CD14-positive monocyte (primary cell): ENCODE measurements around the gene SFTPB. TPM values are rescaled to one million over a fixed set of nuclear protein-coding genes. Genes with fewer than 3 reads are reported as not detected.
A peak's percentile ranks its signal among the peaks of the same experiment; 100 is the strongest.
"Not testable (repeated sequence)": the region's sequence is repeated elsewhere in the genome, so short reads cannot be mapped to it uniquely, and the experiment has no call there.

Experiments
- DNase-seq, 3 donors: peaks; one replicate each; pipeline ENCODE4 v3.0.0-alpha.2; 2011 to 2022
- H2AFZ ChIP-seq: 2 replicates; pipeline ENCODE4 v1.6.0; 2012; ENCODE audit warnings: mild to moderate bottlenecking, low read depth, low read length, inconsistent platforms; ENCODE audit not compliant: insufficient read depth, poor library complexity, severe bottlenecking
- H3K27ac ChIP-seq, 2 donors: 1 replicate in 1 of 2; 2 replicates in 1 of 2; pipeline ENCODE4 v1.5.1; 2012 to 2013; ENCODE audit warnings: low read length in 2 of 2, control low read depth in 1 of 2, inconsistent platforms in 1 of 2, low read depth in 1 of 2, mild to moderate bottlenecking in 1 of 2
- H3K27me3 ChIP-seq, 2 donors: one replicate each; pipeline versions ENCODE4 v1.6.0 to v1.6.1; 2011 to 2013; ENCODE audit warnings: low read length in 2 of 2; ENCODE audit not compliant: control insufficient read depth in 2 of 2, insufficient read depth in 2 of 2
- H3K36me3 ChIP-seq, 2 donors: replicated peaks in 1 of 2; 1 replicate in 1 of 2; 2 replicates in 1 of 2; pipeline versions ENCODE4 v1.5.1 to v1.6.1; 2012 to 2013; ENCODE audit warnings: low read length in 2 of 2, control low read depth in 1 of 2, inconsistent platforms in 1 of 2, mild to moderate bottlenecking in 1 of 2; ENCODE audit not compliant: insufficient read depth in 2 of 2, control insufficient read depth in 1 of 2
- H3K4me1 ChIP-seq, 2 donors: 1 replicate in 1 of 2; 2 replicates in 1 of 2; pipeline versions ENCODE4 v1.5.1 to v1.6.1; 2012 to 2013; ENCODE audit warnings: low read length in 2 of 2, control low read depth in 1 of 2, inconsistent platforms in 1 of 2, mild to moderate bottlenecking in 1 of 2, moderate library complexity in 1 of 2; ENCODE audit not compliant: insufficient read depth in 2 of 2, control insufficient read depth in 1 of 2
- H3K4me2 ChIP-seq: replicated peaks from 2 replicates; pipeline ENCODE3; 2012; ENCODE audit warnings: low read length, moderate library complexity, mild to moderate bottlenecking; ENCODE audit not compliant: poor library complexity, severe bottlenecking; ENCODE audit errors: extremely low read depth
- H3K4me3 ChIP-seq, 3 experiments: fragments of 200-600 bp in 1 of 3; sonication (generic) in 1 of 3; replicated peaks in 1 of 3; 1 replicate in 2 of 3; 2 replicates in 1 of 3; pipeline ENCODE4 v1.5.1; 2011 to 2013; ENCODE audit warnings: low read length in 3 of 3, mild to moderate bottlenecking in 3 of 3, control low read depth in 2 of 3, low read depth in 2 of 3, inconsistent platforms in 1 of 3, moderate library complexity in 1 of 3
- H3K79me2 ChIP-seq: 2 replicates; pipeline ENCODE4 v1.6.0; 2012; ENCODE audit warnings: mild to moderate bottlenecking, control low read depth, inconsistent platforms, low read length, moderate library complexity; ENCODE audit not compliant: insufficient read depth
- H3K9ac ChIP-seq: 2 replicates; pipeline ENCODE4 v1.6.0; 2017; ENCODE audit warnings: low read length, mild to moderate bottlenecking; ENCODE audit not compliant: insufficient read depth, poor library complexity, severe bottlenecking
- H3K9me3 ChIP-seq, 2 donors: replicated peaks in 1 of 2; 1 replicate in 1 of 2; 2 replicates in 1 of 2; pipeline versions ENCODE4 v1.5.1 to v1.6.1; 2012 to 2013; ENCODE audit warnings: low read length in 2 of 2, control low read depth in 1 of 2; ENCODE audit not compliant: control insufficient read depth in 1 of 2, insufficient read depth in 1 of 2
- H4K20me1 ChIP-seq: 2 replicates; pipeline ENCODE4 v1.6.0; 2012; ENCODE audit warnings: mild to moderate bottlenecking, low read length, control low read depth, moderate library complexity; ENCODE audit not compliant: insufficient read depth
- H3K27ac Mint-ChIP-seq, 7 donors: one replicate each; pipeline ENCODE4 v1.8.0; 2020; ENCODE audit warnings: mild to moderate bottlenecking in 7 of 7, mixed read lengths in 7 of 7, moderate library complexity in 6 of 7, inconsistent platforms in 2 of 7
- H3K27me3 Mint-ChIP-seq, 3 donors: one replicate each; pipeline ENCODE4 v1.8.0; 2021 to 2022; ENCODE audit warnings: low read depth in 3 of 3, mild to moderate bottlenecking in 3 of 3, mixed read lengths in 3 of 3, moderate library complexity in 3 of 3, inconsistent platforms in 1 of 3
- H3K36me3 Mint-ChIP-seq, 2 donors: one replicate each; pipeline ENCODE4 v1.8.0; 2020; ENCODE audit warnings: mixed read lengths in 2 of 2, inconsistent platforms in 1 of 2, mild to moderate bottlenecking in 1 of 2
- H3K4me1 Mint-ChIP-seq: one replicate; pipeline ENCODE4 v1.8.0; 2020; ENCODE audit warnings: mild to moderate bottlenecking, mixed read lengths
- H3K4me3 Mint-ChIP-seq, 2 donors: one replicate each; pipeline ENCODE4 v1.8.0; 2020; ENCODE audit warnings: mild to moderate bottlenecking in 2 of 2, mixed read lengths in 2 of 2, moderate library complexity in 1 of 2
- H3K9me3 Mint-ChIP-seq, 7 donors: one replicate each; pipeline ENCODE4 v1.8.0; 2020 to 2022; ENCODE audit warnings: mixed read lengths in 7 of 7, mild to moderate bottlenecking in 6 of 7, moderate library complexity in 6 of 7, inconsistent platforms in 2 of 7
- CTCF ChIP-seq: fragments of 200-600 bp; IDR thresholded peaks from one replicate; pipeline ENCODE4 v1.8.0; 2022; ENCODE audit warnings: antibody characterized with exemption, mild to moderate bottlenecking
- WGBS: methylation state at CpG from one replicate; pipeline ENCODE4 v1.1.5; 2013; ENCODE audit warnings: missing lambda C conversion rate; ENCODE audit not compliant: insufficient coverage; 5-methylcytosine and 5-hydroxymethylcytosine counted together
- intact Hi-C, 2 donors: fragments of 100-400 bp; cut with micrococcal nuclease; formaldehyde crosslinking; loops; one replicate each; pipeline versions ENCODE4 v1.15.0 to v1.15.1; 2023
- polyA plus RNA-seq, 3 donors: library from polyadenylated mRNA; depleted of rRNA in 1 of 3; unstranded in 2 of 3; stranded (reverse) in 1 of 3; fragments of 300-500 nt in 2 of 3; fragments of >200 nt in 1 of 3; fragmentation: Illumina TruSeq in 2 of 3; gene quantifications; 1 replicate in 2 of 3; 2 replicates in 1 of 3; pipeline ENCODE4 v1.2.3, GENCODE V29; 2012 to 2021

Gene SFTPB
- polyA plus RNA-seq, 3 donors = 0.18 to 0.47 TPM; not detected in 1

- Histone ChIP-seq H3K79me2 (no peaks in the 10 kb centered on the region), H3K36me3 (peaks cover 14 to 17% of the 10 kb centered on the region in 2 donors), H3K27ac (no peak overlapping the region), H2AFZ (no peak overlapping the region), H4K20me1 (no peaks in the 10 kb centered on the region), H3K4me1 (peaks cover 7 to 12% of the 10 kb centered on the region in 2 donors), H3K4me3 (no peak overlapping the region), H3K9ac (peak overlapping the region; percentile 27), H3K4me2 (no peak overlapping the region), H3K9me3 (no peaks in the 10 kb centered on the region), H3K27me3 (no peaks in the 10 kb centered on the region)
- no peak for DNase-seq
- Mint-ChIP-seq H3K27me3 (no peaks in the 10 kb centered on the region), H3K27ac (peak overlapping the region in 1 of 7 donors; percentile 77), H3K4me3 (no peak overlapping the region), H3K36me3 (peaks cover 25 to 40% of the 10 kb centered on the region in 2 donors), H3K9me3 (peaks cover 0 to 2% (median 0%) of the 10 kb centered on the region in 7 donors), H3K4me1 (peaks cover 13% of the 10 kb centered on the region)
- TF ChIP-seq CTCF = no peak
- intact Hi-C loops = no loop called here
- 58% methylated on average over 11 of the region's 14 CpGs for WGBS
These were observed 6.7 kb downstream of the SFTPB start for GRCh38 chr2:85661139-85661858.

DNA sequence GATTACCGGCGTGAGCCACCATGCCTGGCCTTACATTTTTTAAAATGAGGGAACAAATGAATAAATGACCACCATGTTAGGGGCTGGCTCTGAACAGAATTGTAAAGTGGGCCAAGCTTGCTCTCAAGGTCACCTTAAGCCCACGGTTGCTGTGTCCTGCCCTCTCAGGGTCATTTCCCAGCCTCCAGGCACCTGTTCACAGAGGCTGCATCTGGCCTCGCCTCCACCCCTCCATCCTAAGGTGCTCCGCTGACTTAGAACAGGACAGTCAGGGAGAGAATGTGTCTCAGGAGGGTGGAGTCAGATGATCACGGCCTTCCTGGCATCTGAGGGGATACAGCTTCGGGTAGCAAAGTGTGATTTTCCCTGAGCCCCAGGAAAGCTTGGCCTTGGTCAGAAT, 7.3 kb downstream of the SFTPB start:
- DNase-seq = no peak
- Histone ChIP-seq H3K27me3 (no peaks in the 10 kb centered on the region), H2AFZ (no peak overlapping the region), H3K27ac (no peak overlapping the region), H3K9ac (no peak overlapping the region), H3K4me1 (peaks cover 2 to 7% of the 10 kb centered on the region in 2 donors), H3K9me3 (no peaks in the 10 kb centered on the region), H3K36me3 (peaks cover 20 to 23% of the 10 kb centered on the region in 2 donors), H3K79me2 (no peaks in the 10 kb centered on the region), H4K20me1 (no peaks in the 10 kb centered on the region), H3K4me3 (no peak overlapping the region), H3K4me2 (no peak overlapping the region)
- 82% methylated on average over 3 of the region's 7 CpGs for WGBS
- intact Hi-C loops = no loop called here
- peaks cover 7% of the 10 kb centered on the region for H3K4me1 Mint-ChIP-seq
- peaks cover 31 to 45% of the 10 kb centered on the region in 2 donors for H3K36me3 Mint-ChIP-seq
- H3K4me3 Mint-ChIP-seq = no peak overlapping the region
- H3K27me3 Mint-ChIP-seq = no peaks in the 10 kb centered on the region
- no peak for TF ChIP-seq CTCF
- H3K9me3 Mint-ChIP-seq = peaks cover 0 to 2% (median 0%) of the 10 kb centered on the region in 7 donors
- H3K27ac Mint-ChIP-seq = no peak overlapping the region

DNA sequence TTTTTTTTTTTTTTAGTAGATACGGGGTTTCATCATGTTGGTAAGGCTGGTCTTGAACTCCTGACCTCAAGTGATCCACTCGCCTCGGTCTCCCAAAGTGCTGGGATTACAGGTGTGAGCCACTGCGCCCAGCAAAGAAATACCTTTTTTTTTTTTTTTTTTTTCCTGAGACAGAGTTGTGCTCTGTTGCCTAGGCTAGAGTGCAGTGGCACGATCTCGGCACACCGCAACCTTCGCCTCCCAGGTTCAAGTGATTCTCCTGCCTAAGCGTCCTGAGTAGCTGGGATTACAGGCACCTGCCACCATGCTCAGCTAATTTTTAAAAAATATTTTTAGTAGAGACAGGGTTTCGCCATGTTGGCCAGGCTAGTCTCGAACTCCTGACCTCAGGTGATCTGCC, 7.7 kb downstream of the SFTPB start:
- 100% methylated on average over 5 of the region's 11 CpGs for WGBS

More for the DNA sequence above, 7.7 kb downstream of the SFTPB start:
- H3K4me1 Mint-ChIP-seq, DNase-seq, H3K4me2 ChIP-seq, H3K4me1 ChIP-seq, H3K27ac Mint-ChIP-seq, H3K9me3 ChIP-seq, H4K20me1 ChIP-seq, H3K9ac ChIP-seq, H3K4me3 ChIP-seq, intact Hi-C loops, H3K9me3 Mint-ChIP-seq, H3K4me3 Mint-ChIP-seq, H3K79me2 ChIP-seq, H3K27ac ChIP-seq, H3K27me3 ChIP-seq, H3K27me3 Mint-ChIP-seq, H2AFZ ChIP-seq: not testable (repeated sequence)
- H3K36me3 Mint-ChIP-seq = peaks cover 32 to 45% of the 10 kb centered on the region in 2 donors
- peaks cover 21 to 27% of the 10 kb centered on the region in 2 donors for H3K36me3 ChIP-seq
